OCI-LY7 (cell line): ENCODE data around the gene PDAP1. TPM values are rescaled to one million over a fixed set of nuclear protein-coding genes. Genes with fewer than 3 reads are reported as not detected.

ENCODE experiments used
- BruUV-seq: library from RNA; stranded (reverse); fragments of 400-500 nt; replicated peaks from 2 replicates; lab custom pipeline; 2021; lab: Mats Ljungman, UMichigan
- CTCF ChIA-PET: fragments of 300-600 bp; sonication (Branson Sonifier 250); formaldehyde crosslinking; loops from one replicate; lab custom pipeline; 2022; ENCODE audit warnings: antibody characterized with exemption; ENCODE audit not compliant: unreplicated experiment; lab: Charles Lee
- POLR2A ChIA-PET: fragments of 300-600 bp; sonication (Branson Sonifier 250); formaldehyde crosslinking; loops from one replicate; lab custom pipeline; 2022; ENCODE audit warnings: antibody characterized with exemption; lab: Charles Lee
- DNase-seq: peaks from one replicate; pipeline ENCODE4 v3.0.0-alpha.2; 2015; ENCODE audit warnings: low spot score
- H2AFZ ChIP-seq: fragments of 200-600 bp; sonication (generic), shearing (Covaris generic); 2 replicates; pipeline ENCODE4 v1.6.1; 2014; ENCODE audit warnings: mild to moderate bottlenecking, antibody characterized with exemption, low read length, moderate library complexity
- H3K27ac ChIP-seq: fragments of 200-600 bp; sonication (generic); 2 replicates; pipeline ENCODE4 v1.5.1; 2014; ENCODE audit warnings: mixed run types, low read depth, mild to moderate bottlenecking, moderate library complexity, low read length, inconsistent platforms; ENCODE audit not compliant: poor library complexity, severe bottlenecking
- H3K36me3 ChIP-seq: fragments of 200-600 bp; sonication (generic); 2 replicates; pipeline ENCODE4 v1.6.1; 2014; ENCODE audit warnings: mild to moderate bottlenecking, antibody characterized with exemption, low read length, moderate library complexity, mixed read lengths; ENCODE audit not compliant: insufficient read depth
- H3K4me1 ChIP-seq: fragments of 200-600 bp; sonication (generic); 2 replicates; pipeline ENCODE4 v1.5.1; 2014; ENCODE audit warnings: mild to moderate bottlenecking, low read length; ENCODE audit not compliant: insufficient read depth, poor library complexity, severe bottlenecking
- H3K4me2 ChIP-seq: fragments of 200-600 bp; sonication (generic); 2 replicates; pipeline ENCODE4 v1.6.1; 2014; ENCODE audit warnings: mild to moderate bottlenecking, low read length
- H3K4me3 ChIP-seq: fragments of 200-600 bp; sonication (generic); 2 replicates; pipeline ENCODE4 v1.5.1; 2014; ENCODE audit warnings: mild to moderate bottlenecking, low read depth, low read length; ENCODE audit not compliant: poor library complexity, severe bottlenecking
- H3K79me2 ChIP-seq: fragments of 200-600 bp; sonication (generic); 2 replicates; pipeline ENCODE4 v1.6.1; 2016; ENCODE audit warnings: low read depth, mild to moderate bottlenecking, low read length, moderate library complexity, mixed read lengths; ENCODE audit not compliant: insufficient read depth
- H3K9me2 ChIP-seq: fragments of 200-600 bp; sonication (generic); 2 replicates; pipeline ENCODE4 v1.6.1; 2016; ENCODE audit warnings: mild to moderate bottlenecking, low read length, mixed read lengths; ENCODE audit not compliant: insufficient read depth
- H3K9me3 ChIP-seq: fragments of 200-600 bp; sonication (generic); 2 replicates; pipeline ENCODE4 v1.6.1; 2014; ENCODE audit warnings: mild to moderate bottlenecking, mixed run types, low read length, mixed read lengths
- H4K20me1 ChIP-seq: fragments of 200-600 bp; sonication (generic); 2 replicates; pipeline ENCODE4 v1.6.1; 2014; ENCODE audit warnings: mild to moderate bottlenecking, antibody characterized with exemption, low read length, moderate library complexity, mixed read lengths; ENCODE audit not compliant: insufficient read depth
- CTCF ChIP-seq: fragments of 200-600 bp; sonication (generic); conservative IDR thresholded peaks from 2 replicates; pipeline ENCODE4 v1.5.1; 2014; ENCODE audit warnings: mild to moderate bottlenecking, antibody characterized with exemption, low read length, moderate library complexity, mixed read lengths
- EZH2phosphoT487 ChIP-seq: fragments of 200-600 bp; sonication (generic); IDR thresholded peaks from 2 replicates; pipeline ENCODE4 v1.6.1; 2018; ENCODE audit warnings: low read depth, borderline replicate concordance, mild to moderate bottlenecking, mixed run types, antibody characterized with exemption, low read length, moderate library complexity, mixed read lengths
- intact Hi-C: fragments of 100-400 bp; cut with micrococcal nuclease; formaldehyde crosslinking; loops from one replicate; pipeline ENCODE4 v1.10.0; 2022; ENCODE audit not compliant: unreplicated experiment
- total RNA-seq, 2 experiments: library from RNA; depleted of rRNA in 1 of 2; stranded (reverse); fragments of >200 nt in 1 of 2; shearing (Covaris generic) in 1 of 2; gene quantifications; 2 replicates each; pipeline ENCODE4 v1.2.3, GENCODE V29; 2014 to 2022

The PDAP1 gene
- total RNA-seq, 2 experiments from 2014 or later = 33.7 to 135 TPM

GRCh38 chr7:99404977-99405320, 3.4 kb downstream of the PDAP1 start:
- BruUV-seq = no TSS peak

DNA sequence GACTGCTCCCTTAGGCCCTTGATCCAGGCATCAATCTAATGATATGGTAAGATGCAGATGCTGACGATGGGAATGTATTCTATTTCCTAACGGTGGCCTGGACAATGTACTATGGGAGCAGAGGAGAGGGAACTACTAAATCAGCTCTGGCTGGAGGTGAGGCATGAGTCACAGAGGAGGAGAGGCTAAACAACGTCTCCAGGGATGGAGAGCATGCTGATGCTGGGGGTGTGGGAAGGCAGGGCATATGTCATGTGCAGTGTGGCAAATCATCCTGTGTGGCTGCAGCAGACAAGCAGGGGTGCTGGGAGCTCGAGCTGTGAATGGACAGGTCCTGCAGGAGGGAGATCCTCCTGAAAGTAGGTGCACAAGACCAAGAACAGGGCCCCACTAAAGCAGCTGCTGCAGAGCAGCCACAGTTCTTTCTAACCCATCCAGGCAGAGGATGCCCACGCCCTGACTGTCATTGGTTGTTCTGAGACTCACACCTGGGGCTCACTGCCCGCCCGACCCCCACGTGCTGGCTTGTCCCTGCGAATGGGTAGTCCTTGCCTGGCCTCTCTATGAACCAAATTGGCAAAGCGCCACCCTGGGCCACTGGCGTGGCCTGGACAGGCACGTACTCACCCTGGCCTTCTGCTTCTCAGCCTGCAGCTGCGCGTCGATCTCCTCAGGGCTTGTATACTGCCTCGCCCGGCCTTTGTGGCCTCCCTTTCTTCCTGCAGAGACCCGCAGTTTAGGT, 4.0 kb downstream of the PDAP1 start:
- Histone ChIP-seq H3K9me3 (no peaks in the 10 kb centered on the region), H3K79me2 (peaks cover 46% of the 10 kb centered on the region)

More at GRCh38 chr7:99404977-99405320, 3.4 kb downstream of the PDAP1 start:
- Histone ChIP-seq H3K36me3 (peaks cover 56% of the 10 kb centered on the region), H3K79me2 (peaks cover 51% of the 10 kb centered on the region), H3K9me3 (no peaks in the 10 kb centered on the region), H3K4me1 (peaks cover 20% of the 10 kb centered on the region), H3K4me3 (no peak overlapping the region), H3K4me2 (no peak overlapping the region), H3K27ac (no peak overlapping the region), H4K20me1 (peaks cover 13% of the 10 kb centered on the region), H2AFZ (no peak overlapping the region), H3K9me2 (no peaks in the 10 kb centered on the region)
- CTCF ChIA-PET = no interaction called here
- intact Hi-C loops = loop anchor here (5.0 kb wide), 1 partner anchor 33 kb away; the partner anchor contains the start of gene ARPC1B
- POLR2A ChIA-PET = interaction anchor here (1.3 kb wide), 1 partner anchor 11 kb away, joined by 3 read pairs; no protein-coding TSS in a partner anchor
- DNase-seq = no peak
- TF ChIP-seq EZH2phosphoT487 (no peak), CTCF (no peak)

More for the DNA sequence above, 4.0 kb downstream of the PDAP1 start:
- H4K20me1 ChIP-seq = peaks cover 10% of the 10 kb centered on the region; the same call in 1 of the 2 replicates
- no peaks in the 10 kb centered on the region for H3K9me2 ChIP-seq
- intact Hi-C loops = no loop called here
- ChIA-PET POLR2A (interaction anchor here (1.3 kb wide), 1 partner anchor 11 kb away, joined by 3 read pairs; no protein-coding TSS in a partner anchor), CTCF (no interaction called here)
- no peak overlapping the region for H2AFZ ChIP-seq
- no peak for DNase-seq
- no peak overlapping the region for H3K27ac ChIP-seq
- no peak for TF ChIP-seq EZH2phosphoT487
- no peak for TF ChIP-seq CTCF
- no peak overlapping the region for H3K4me2 ChIP-seq
- no peak overlapping the region for H3K4me3 ChIP-seq
- H3K4me1 ChIP-seq = peaks cover 20% of the 10 kb centered on the region
- H3K36me3 ChIP-seq = peaks cover 61% of the 10 kb centered on the region
- BruUV-seq = no TSS peak
